Breast epithelium (tissue), 3 donors: ENCODE results near the gene ALOX15.

Experiments used
- POLR2A ChIP-seq: fragments of 450-650 bp; IDR thresholded peaks from one replicate; pipeline ENCODE4 v1.6.1; 2016; ENCODE audit warnings: antibody characterized with exemption, mild to moderate bottlenecking, moderate library complexity
- TF ChIP-seq, protein P1 (sequence below), 3 donors: fragments of 450-650 bp; IDR thresholded peaks; one replicate each; pipeline ENCODE4 v1.5.1; 2016 to 2017; ENCODE audit warnings: antibody characterized with exemption in 3 of 3, mild to moderate bottlenecking in 3 of 3, moderate library complexity in 3 of 3

DNA sequence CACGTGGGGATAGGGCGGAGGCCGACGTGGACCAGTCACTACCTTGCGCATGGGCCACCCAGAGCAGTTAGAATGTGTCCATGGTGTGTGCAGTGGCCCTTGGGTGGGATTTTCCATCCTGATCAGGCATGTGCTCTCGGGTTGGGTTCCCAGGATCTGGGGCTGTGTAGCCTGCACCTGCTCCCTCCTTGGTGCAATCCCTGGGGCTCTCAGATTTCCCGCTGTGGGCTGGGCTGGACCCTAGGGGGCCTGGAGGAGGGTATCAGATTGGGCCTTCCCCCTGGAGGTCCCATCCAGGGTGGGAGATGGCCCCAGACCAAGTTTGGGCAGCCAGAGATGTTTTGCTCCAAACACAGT lies 55.9 kb downstream of the ALOX15 start:
- TF ChIP-seq POLR2A: no peak
- TF ChIP-seq, protein P1, sequence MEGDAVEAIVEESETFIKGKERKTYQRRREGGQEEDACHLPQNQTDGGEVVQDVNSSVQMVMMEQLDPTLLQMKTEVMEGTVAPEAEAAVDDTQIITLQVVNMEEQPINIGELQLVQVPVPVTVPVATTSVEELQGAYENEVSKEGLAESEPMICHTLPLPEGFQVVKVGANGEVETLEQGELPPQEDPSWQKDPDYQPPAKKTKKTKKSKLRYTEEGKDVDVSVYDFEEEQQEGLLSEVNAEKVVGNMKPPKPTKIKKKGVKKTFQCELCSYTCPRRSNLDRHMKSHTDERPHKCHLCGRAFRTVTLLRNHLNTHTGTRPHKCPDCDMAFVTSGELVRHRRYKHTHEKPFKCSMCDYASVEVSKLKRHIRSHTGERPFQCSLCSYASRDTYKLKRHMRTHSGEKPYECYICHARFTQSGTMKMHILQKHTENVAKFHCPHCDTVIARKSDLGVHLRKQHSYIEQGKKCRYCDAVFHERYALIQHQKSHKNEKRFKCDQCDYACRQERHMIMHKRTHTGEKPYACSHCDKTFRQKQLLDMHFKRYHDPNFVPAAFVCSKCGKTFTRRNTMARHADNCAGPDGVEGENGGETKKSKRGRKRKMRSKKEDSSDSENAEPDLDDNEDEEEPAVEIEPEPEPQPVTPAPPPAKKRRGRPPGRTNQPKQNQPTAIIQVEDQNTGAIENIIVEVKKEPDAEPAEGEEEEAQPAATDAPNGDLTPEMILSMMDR (IDR thresholded peaks at IDR 0.05): no peak
